Stimulated activated CD4-positive, alpha-beta T cell treated with anti-CD3 and anti-CD28 coated beads, Interleukin-1b, Interleukin-23, amount 100 ng/mL, for 48 hours (primary cell): ENCODE measurements around the gene TET1.
"Not testable (repeated sequence)": the region's sequence is repeated elsewhere in the genome, so short reads cannot be mapped to it uniquely, and the experiment has no call there.

Source experiments
- DNase-seq: peaks from one replicate; pipeline ENCODE4 v3.0.0-alpha.2; 2020

Gene TET1

DNA sequence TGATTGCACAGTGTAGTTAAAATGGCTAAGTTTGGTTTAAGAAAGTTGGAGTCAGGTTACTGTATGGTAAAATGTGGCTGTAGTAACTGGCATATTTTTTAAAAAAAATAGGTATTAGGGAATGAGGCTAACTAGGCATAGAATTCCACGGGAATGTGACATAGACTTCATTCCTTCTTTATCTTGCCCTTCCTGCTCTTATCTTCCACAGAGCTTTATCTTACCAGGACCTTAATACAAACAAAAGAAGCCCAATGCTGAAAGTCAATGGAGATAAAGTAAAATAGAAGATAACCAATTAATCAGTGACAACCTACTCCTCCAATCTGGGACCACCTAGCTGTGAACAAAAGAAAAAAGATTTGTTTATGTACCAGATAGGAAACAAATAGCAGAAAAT, 58.1 kb downstream of the TET1 start:
- no peak for DNase-seq

DNA sequence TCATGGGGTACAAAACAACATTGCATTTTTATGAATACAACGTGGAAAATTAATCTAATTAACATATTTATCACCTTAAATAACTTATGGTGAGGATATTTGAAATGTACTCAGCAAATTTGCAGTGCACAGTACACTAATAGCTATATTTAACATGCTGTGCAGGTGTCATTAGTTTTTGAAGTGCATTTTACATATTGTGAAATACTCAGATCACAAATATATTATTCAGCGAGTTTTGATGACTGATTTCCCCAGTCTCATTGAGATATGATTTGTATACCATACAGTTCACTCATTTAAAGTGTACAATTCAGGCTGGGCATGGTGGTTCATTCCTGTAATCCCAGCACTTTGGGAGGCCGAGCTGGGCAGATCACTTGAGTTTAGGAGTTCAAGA, 59.5 kb downstream of the TET1 start:
- no peak for DNase-seq

DNA sequence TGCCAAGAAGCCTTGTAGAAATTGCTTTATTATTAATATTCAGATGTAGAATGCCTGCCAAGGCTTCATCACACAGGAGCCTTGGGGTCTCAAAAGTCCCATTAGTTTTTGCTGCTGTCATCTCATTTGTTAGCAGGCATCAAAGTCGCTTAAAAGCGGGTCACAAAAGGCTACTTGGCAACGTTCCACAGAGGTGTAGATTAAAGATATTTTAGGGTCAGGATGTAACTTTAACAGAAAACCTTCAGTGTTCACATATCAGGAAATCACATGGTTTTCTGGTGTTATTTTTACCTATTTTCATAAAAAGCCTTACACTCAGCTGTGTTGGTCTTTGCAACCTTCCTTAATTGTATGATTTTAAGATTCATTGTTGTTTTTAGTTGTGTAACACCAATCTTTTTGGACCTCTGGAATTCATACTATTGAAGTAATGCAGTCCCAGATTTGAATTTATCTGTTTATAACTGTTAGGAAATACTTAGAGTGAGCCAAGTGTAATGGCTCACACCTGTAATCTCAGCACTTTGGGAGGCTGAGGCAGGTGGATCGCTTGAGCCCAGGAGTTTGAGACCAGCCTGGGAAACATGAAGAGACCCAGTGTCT, 65.3 kb downstream of the TET1 start:
- no peak for DNase-seq

GRCh38 chr10:68628576-68629127, 68.5 kb downstream of the TET1 start:
- DNase-seq = no peak

GRCh38 chr10:68632271-68632560, 72.1 kb downstream of the TET1 start:
- not testable (repeated sequence) for DNase-seq

- DNase-seq = no peak
Observed at GRCh38 chr10:68633281-68633680, 73.1 kb downstream of the TET1 start.

DNA sequence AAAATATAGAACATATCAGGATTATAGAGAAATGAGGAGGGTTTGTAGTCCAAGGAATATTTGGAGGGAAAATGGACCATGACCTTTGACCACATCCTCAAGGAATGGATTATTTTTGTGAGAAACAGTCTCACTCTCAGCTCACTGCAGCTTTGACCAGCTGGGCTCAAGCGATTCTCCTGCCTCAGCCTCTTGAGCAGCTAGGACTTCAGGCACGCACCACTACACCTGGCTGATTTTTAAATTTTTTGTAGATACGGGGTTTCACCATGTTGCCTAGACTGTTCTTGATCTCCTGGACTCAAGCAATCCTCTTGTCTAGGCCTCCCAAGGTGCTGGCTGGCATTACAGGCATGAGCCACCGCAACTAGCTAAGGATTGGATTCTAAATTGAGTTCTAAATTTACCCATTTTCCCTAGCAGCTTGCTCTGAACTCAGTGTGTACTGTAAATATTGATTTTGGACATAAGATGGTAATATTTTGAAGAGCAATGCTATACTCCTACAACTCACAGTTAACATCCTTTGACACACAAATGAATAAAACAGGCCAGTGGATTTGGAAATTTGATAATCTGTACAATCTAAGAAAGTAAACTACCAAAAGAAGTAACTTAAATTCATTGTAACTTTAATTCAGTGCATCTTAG, 73.8 kb downstream of the TET1 start:
- no peak for DNase-seq

- DNase-seq = no peak
Observed at GRCh38 chr10:68636335-68636734, 76.2 kb downstream of the TET1 start.

- not testable (repeated sequence) for DNase-seq
Observed at GRCh38 chr10:68643550-68643949, 83.4 kb downstream of the TET1 start.

GRCh38 chr10:68647672-68648341, 87.7 kb downstream of the TET1 start:
- DNase-seq = no peak

DNA sequence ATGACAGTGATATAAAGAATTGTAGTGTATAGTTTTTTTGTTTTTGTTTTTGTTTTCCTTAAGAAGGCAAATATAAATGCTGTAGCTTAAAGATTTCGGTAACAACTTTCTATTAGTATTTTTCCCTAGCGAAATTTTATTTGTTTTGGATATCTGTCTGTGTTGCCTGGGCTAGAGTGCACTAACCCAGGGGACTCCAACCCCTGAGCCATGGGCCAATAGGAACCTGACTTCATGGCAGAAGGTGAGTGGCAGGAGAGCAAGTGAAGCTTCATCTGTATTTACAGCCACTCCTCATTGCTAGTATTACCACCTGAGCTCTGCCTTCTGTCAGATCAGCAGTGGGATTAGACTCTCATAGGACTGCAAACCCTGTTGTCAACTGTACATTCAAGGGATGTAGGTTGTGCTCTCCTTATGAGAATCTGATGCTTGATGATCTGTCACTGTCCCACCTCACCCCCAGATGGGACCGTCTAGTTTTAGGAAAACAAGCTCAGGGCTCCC, 95.5 kb downstream of the TET1 start:
- no peak for DNase-seq

DNA sequence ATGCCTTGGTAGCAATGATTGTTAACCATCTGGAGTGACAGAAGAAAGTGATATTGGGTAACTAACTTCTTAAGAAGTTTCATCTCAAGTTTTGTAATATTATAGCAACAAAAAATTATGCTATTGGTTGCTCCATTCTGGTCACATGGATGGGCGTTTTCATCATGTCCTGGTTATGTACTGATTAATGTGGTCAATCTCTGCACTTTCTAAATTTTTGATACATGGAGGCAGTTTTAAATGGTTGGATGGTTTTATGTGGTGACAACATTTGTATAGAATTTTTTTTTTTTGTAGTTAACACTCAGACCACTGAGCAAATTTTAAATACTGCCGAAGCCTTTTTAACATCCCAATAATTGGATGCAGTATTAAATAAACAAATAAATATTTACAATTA, 105.7 kb downstream of the TET1 start:
- no peak for DNase-seq

GRCh38 chr10:68666280-68666760, 106.2 kb downstream of the TET1 start:
- DNase-seq = no peak

DNA sequence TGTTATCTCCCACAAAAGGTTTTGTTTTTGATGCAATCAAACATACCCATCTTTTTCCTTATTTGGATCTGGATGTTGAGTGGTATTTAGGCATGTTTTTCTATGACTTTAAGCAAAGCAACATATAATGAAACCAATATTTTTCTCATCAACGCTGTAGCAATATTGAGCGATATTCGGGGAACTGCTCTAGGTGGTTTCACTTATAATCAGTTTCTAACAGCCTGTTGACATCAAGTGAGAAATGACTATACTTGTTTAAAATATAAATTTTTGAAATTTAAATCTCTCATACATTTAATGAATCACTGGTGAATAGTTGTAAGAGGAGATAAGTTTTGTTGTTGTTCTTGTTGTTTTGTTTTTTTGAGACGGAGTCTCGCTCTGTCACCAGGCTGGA, 108.1 kb downstream of the TET1 start:
- no peak for DNase-seq

GRCh38 chr10:68668972-68669371, 108.8 kb downstream of the TET1 start:
- DNase-seq = no peak

- no peak for DNase-seq
Observed at GRCh38 chr10:68684413-68684812, 124.3 kb downstream of the TET1 start.

GRCh38 chr10:68696018-68696417, 135.9 kb downstream of the TET1 start:
- no peak for DNase-seq

DNA sequence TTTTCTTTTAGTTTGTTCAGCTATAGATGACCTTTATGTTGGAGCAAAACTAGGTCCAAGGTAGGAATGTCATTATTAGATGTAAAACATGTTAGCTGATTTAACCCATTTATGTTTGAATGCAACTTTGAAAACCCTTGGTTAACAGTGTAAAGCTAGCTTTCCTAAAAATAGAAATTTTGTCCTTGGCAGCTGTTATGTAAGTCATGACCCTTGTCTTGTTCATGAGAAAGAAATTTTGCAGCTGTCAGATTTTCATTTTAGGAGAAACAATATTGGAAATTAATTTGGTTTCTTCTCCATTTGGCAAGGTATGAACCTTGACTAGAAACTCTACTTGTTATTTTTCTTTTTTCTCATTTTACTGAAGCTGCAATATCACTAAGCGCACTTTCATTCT, 137.0 kb downstream of the TET1 start:
- no peak for DNase-seq

GRCh38 chr10:68700197-68700596, 140.1 kb downstream of the TET1 start:
- no peak for DNase-seq

DNA sequence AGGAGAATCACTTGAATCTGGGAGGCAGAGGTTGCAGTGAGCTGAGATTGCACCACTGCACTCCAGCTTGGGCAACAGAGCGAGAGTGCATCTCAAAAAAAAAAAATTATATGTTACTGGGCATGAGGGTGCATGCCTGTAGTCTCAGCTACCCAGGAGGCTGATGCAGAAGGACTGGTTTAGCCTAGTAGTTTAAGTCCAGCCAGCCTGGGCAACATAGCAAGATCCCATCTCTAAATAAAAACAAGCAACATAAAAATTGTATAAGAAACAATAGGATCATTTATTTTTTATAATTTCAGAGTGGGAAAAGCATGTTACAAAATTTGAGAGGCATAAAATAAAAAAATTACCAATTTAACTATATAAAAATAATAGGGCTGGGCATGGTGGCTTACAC, 145.4 kb downstream of the TET1 start:
- no peak for DNase-seq

DNA sequence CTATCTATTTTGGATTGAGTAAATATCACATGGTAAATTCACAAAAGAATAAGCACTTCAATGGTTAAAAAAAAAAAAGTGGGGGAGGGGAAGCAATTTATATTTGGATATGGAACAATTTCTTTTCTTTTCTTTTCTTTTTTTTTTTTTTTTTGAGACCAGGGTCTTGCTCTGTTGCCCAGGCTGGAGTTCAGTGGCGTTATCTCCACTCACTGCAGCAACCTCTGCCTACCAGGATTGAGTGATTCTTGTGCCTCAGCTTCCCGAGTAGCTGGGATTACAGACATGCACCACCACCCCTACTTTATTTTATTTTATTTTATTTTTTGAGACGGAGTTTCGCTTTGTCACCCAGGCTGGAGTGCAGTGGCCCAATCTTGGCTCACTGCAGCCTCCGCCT, 148.8 kb downstream of the TET1 start:
- DNase-seq = not testable (repeated sequence)

GRCh38 chr10:68713065-68713464, 152.9 kb downstream of the TET1 start:
- not testable (repeated sequence) for DNase-seq

DNA sequence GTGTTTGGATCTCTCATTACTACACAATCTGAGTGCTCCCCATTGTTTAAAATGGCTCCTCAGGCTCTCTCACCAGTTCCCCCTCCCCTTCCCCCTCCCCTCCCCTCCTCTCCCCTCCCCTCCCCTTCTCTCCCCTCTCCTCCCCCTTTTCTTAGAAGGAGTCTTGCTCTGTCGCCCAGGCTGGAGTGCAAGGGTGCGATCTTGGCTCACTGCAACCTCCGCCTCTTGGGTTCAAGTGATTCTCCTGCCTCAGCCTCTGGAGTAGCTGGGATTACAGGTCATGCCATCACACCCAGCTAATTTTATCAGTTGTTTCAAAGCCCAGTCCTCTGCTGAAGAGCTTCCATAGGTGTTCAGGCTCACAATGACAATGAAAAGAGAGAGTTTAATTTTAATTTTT, 157.3 kb downstream of the TET1 start:
- no peak for DNase-seq
